HEK293 (cell line): ENCODE measurements around the gene ZNF785.

Experiments used
- ATF2 ChIP-seq: fragments of 450-650 bp; formaldehyde crosslinking; IDR thresholded peaks from 2 replicates; pipeline ENCODE4 v1.5.1; 2016; ENCODE audit warnings: missing biosample characterization, missing genetic modification characterization, low read depth
- CTCF ChIP-seq: fragments of 450-650 bp; formaldehyde crosslinking; IDR thresholded peaks from 2 replicates; pipeline ENCODE4 v1.5.1; 2016; ENCODE audit warnings: missing biosample characterization, missing genetic modification characterization
- IKZF3 ChIP-seq: fragments of 450-650 bp; IDR thresholded peaks from 2 replicates; pipeline ENCODE4 v1.5.0; 2018; ENCODE audit warnings: missing biosample characterization, mild to moderate bottlenecking, missing genetic modification characterization, moderate library complexity
- MEIS1 ChIP-seq: sonication (generic); formaldehyde crosslinking; IDR thresholded peaks from 2 replicates; pipeline ENCODE4 v1.8.1; 2022; ENCODE audit warnings: missing genetic modification reagents, mild to moderate bottlenecking, borderline replicate concordance
- SCRT2 ChIP-seq: fragments of 450-650 bp; formaldehyde crosslinking; IDR thresholded peaks from 2 replicates; pipeline ENCODE4 v1.5.1; 2016; ENCODE audit warnings: missing biosample characterization, missing genetic modification characterization
- ZFP3 ChIP-seq: fragments of 450-650 bp; formaldehyde crosslinking; IDR thresholded peaks from 2 replicates; pipeline ENCODE4 v1.5.1; 2016; ENCODE audit warnings: low read depth, missing biosample characterization, missing genetic modification characterization
- ZNF121 ChIP-seq: fragments of 450-650 bp; formaldehyde crosslinking; IDR thresholded peaks from 2 replicates; pipeline ENCODE4 v1.5.1; 2016; ENCODE audit warnings: missing biosample characterization, missing genetic modification characterization
- ZNF2 ChIP-seq: fragments of 450-650 bp; formaldehyde crosslinking; IDR thresholded peaks from 2 replicates; pipeline ENCODE4 v1.5.1; 2016; ENCODE audit warnings: missing biosample characterization, missing genetic modification characterization
- ZNF24 ChIP-seq: fragments of 450-650 bp; formaldehyde crosslinking; IDR thresholded peaks from 2 replicates; pipeline ENCODE4 v1.5.1; 2016; ENCODE audit warnings: missing biosample characterization, missing genetic modification characterization
- ZNF768 ChIP-seq: fragments of 450-650 bp; formaldehyde crosslinking; IDR thresholded peaks from 2 replicates; pipeline ENCODE4 v1.5.1; 2018; ENCODE audit warnings: missing biosample characterization, mild to moderate bottlenecking, missing genetic modification characterization

GRCh38 chr16:30592871-30593270, 7.4 kb upstream of the ZNF785 start:
- TF ChIP-seq ZNF121 (tag by site-specific recombination) (no peak), CTCF (tag by site-specific recombination) (no peak), IKZF3 (no peak), ZFP3 (tag by site-specific recombination) (no peak), ZNF24 (tag by site-specific recombination) (no peak), ZNF2 (no peak), ZNF768 (tag by site-specific recombination) (no peak), MEIS1 (no peak), ATF2 (tag by site-specific recombination) (no peak), SCRT2 (no peak)
